HT-29 (cell line): ENCODE data around the gene CACHD1. TPM values are rescaled to one million over a fixed set of nuclear protein-coding genes. Genes with fewer than 3 reads are reported as not detected.

Source experiments
- DNase-seq: peaks from one replicate; pipeline ENCODE4 v3.0.0-alpha.2; 2015; ENCODE audit warnings: low spot score
- total RNA-seq: library from RNA; depleted of rRNA; stranded (reverse); fragments of >200 nt; shearing (Covaris generic); gene quantifications from 2 replicates; pipeline ENCODE4 v1.2.3, GENCODE V29; 2014

The CACHD1 gene
- total RNA-seq, 1 experiment from 2014 or later, result not detected

DNA sequence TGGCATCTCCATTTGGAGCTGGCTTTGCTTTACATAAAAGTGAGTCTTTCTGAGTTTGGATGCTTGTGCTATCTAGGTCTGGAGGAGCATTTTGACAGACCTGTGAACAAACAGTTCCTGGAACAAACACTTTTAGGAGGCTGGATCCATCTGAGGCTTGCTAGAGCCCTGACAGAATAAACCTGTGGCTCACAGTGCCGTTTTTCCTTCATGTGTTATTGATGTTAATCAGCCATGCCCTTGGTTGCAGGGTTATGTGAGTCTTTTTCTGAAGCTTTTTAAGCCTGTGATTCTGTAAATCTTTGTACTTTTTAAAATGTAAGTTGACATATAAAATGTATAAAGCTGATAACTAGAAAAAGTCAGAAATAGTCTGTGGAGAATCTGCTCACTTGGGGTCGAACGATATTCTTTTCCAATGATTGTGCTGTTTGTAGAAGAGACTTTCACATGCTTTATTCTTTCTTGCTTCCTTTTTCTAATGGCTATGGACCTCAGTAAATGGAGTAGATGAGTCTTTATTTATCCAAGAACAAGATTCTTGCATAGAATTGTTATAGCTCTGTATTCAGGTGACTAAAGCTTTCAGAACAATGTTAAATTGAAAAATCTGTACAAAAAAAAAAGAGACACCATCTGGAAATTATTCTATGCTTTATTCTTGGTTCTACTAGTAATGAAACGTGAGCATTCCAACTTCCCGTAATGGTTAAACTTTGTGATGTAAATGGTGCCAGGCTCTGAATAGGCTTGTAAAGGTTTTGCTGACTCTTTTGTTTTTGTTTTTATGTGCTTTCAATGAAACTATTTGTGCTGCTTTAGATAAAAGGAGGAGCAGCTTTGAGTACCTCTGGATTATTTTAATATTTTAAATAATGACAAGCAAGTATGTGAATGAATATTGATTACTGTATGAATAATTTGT is 53.7 kb downstream of the CACHD1 start:
- DNase-seq, result no peak

GRCh38 chr1:64524614-64525013 is 54.7 kb downstream of the CACHD1 start:
- DNase-seq, result no peak

DNA sequence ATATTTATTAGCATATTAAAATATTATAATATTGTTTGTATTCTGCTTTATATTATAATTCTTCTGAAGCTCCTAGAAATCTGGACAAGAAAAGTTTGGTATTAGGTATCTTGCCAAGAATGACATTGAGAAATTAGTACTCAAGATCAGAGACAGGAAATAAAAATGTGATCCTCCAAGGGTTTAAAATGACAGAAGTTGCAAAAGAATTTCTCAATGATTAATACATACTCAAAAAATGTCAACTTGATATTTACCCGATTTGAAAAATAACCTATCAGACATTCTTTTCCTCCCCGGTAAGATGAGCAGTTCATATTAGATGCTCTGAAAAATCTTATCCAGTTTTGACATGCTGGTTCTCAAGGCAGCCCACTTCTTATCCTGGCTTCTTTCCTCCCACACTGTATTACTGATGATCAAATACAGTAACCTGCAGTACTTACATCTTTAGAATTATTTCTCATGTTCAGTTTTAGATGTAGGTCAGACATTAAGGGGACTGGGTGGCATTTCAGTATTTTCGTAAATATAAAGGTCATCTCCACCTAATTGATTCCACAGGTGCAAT is 55.3 kb downstream of the CACHD1 start:
- no peak for DNase-seq

- DNase-seq, result no peak
Measured at GRCh38 chr1:64526312-64526711, 56.4 kb downstream of the CACHD1 start.

DNA sequence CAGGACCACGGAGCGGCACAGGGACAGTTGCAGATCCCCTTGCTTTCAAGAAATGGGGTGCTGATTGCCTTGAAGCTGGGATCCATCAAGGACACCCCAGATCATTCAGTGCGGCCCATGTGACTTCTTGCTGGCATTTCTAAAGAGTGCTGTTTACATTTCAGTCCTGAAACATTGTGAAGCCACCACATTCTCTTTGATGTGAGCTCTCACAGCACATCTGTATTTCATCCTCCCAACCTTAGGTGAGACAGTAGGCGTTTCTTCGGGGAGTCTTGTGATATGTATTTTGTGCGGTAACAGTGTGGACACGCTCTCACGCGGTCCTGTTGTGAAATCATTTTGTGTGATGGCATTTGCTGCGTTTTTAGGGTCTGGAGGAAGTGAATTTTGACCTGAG is 57.2 kb downstream of the CACHD1 start:
- DNase-seq, result no peak

- DNase-seq, result no peak
Measured at GRCh38 chr1:64527786-64528185, 57.9 kb downstream of the CACHD1 start.

DNA sequence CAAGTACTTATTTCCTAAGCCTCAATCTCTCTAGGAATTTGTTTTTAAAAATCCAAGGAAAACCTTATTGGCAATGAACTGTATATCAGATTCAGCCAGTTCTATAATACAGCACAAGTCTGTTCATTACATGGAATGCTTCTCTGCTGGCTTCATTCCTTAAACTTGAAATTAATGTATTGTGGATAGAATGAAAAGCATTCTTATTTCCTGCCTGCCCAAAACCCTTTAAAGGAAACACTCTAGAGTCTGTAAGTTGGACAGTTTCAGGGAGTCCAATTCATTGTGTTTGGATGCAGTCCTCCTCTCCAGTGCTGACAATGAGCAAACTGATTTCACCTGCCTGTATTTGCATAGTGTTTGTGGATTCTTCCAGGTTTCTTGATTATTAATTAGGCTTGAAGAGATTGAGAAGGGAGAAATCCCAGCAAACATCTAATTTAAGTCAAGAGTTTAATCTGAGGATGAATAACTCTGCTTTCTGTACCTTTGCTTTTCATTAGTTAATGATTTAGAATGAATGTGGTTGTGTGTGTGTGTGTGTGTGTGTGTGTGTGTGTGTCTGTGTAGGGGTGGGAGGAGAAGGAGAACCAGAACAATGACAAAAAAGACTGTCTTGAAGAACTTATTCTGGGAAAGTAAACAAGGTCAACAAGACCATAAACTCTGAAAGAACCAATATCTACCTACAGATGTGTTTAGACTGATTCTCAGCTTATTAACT is 61.2 kb downstream of the CACHD1 start:
- no peak for DNase-seq

DNA sequence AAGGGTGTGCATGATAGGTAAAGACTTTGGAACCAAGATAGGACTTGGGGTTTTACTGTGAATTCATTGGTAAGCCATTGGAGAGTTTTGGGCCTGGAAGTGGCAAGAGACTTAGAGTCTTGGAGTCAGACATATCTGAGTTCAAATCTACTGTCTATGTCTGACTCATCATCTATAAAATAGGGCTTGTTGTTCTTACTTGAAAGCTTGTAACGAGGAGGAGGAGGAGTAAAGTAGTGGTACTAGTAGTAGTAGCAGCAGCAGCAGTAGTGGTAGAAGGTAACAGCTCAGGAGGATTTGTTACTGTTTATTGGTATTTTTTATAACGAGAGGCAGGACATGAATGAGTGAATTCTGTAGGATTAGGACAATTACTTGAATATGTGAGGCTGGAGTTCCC is 62.7 kb downstream of the CACHD1 start:
- no peak for DNase-seq

DNA sequence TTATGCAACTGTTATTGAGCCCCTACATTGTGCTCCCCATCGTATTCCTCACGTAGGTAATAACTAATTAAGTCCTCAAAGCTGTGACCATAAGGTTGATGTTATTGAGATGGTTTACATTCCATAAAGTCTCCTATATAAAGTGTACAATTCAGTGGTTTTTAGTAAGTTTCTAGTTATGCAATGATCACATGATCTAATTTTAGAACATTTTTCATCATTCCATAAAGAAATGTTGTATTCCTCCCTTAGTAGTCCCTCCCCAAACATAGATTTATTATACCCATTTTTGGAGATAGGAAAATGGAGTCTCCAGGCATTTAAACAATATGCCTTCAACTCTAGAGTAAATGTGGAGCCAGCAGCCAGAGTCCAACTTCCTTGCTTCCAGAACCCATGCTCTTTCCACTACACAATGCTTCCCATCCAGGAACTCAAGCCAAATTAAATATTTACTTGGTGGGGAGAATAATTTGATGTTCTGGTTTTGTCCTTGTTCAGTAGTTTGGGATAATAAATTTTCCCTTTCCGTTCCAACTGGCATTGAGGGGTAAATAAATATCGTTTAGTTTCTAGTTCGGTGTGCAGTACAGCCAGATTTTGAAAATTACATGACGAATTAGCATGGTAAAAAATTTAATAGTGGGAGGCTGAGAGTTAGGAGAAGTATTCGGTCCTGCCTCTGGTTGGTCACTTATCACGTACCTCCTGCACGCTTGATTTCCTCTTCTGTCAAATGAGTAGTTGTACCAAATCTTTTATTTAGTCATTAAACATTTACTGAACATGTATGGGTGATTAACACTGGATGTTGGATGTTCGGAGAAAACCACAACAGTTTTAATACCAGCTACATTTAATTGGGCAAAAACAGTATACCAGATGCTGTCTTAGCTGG is 66.3 kb downstream of the CACHD1 start:
- no peak for DNase-seq

DNA sequence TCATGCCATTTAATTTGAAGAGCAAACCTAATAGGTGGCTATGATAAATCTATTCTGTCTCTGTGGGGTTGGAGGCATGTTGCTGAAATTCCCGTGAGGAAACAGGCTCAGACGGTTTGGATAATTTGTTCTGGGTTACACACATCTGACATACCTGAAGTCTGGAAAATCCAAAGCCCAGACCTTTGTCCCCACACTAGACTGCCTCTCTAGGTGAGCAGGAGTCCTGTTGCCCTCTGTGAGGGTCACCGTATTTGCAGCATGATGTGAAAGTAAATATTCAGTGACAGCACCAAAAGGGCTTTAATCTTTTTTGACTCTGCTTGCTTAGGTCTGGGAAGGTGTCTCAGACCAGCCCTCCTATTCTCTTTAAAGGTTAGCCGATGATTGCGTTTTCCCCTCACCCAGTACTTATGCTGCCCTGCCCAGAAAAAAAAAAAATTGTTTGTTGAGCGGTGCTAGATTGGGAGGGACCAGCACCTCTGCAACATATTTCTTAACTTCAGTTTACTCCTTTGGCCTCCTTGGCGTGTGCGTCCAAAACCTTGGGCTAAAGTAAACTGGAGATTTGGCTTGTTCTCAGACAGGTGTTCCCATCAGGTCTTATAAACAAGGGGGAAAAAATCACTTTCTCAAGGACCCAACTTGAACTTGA is 67.0 kb downstream of the CACHD1 start:
- DNase-seq, result no peak

- DNase-seq, result no peak
Measured at GRCh38 chr1:64537942-64538341, 68.0 kb downstream of the CACHD1 start.

DNA sequence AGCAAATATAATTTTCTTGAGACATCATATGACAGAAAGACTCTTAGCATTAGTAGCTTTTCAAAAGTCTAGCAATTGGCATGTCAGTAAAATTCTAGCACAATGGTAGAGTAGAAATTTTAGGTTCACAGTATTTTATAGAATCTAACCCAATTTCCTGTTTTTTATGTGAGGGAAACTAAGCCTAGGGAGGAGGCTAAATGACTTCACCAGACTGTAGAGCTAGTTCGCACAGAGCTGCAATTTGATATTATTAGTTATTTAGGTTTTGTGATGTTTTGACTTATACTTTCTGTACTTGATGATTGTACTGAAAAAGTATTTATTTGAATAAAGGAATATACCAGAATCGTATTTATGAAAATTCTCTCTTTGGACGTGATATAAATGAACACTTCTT is 68.5 kb downstream of the CACHD1 start:
- DNase-seq, result no peak

- DNase-seq, result no peak
Measured at GRCh38 chr1:64539289-64539688, 69.4 kb downstream of the CACHD1 start.

- no peak for DNase-seq
Measured at GRCh38 chr1:64539781-64540218, 69.9 kb downstream of the CACHD1 start.

GRCh38 chr1:64540265-64540791 is 70.4 kb downstream of the CACHD1 start:
- DNase-seq, result no peak

DNA sequence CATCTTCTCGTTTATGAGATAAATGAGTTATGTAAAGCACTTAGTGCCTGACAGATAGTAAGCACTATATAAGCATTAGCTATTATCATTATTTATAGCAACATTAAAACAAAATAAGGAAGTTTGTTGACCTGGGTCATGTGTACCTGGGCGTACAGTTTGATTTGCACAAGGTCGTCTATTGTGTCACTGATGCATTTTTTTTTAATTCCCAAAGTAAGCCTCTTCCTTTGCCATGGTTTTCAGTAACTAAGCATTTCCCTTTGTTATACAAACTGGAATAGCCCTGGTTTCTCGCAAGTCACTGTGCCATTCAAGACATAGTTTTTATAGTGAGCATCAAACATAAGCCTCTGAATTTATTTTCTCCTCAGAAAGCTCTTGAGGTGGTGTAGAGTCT is 72.2 kb downstream of the CACHD1 start:
- DNase-seq, result no peak

DNA sequence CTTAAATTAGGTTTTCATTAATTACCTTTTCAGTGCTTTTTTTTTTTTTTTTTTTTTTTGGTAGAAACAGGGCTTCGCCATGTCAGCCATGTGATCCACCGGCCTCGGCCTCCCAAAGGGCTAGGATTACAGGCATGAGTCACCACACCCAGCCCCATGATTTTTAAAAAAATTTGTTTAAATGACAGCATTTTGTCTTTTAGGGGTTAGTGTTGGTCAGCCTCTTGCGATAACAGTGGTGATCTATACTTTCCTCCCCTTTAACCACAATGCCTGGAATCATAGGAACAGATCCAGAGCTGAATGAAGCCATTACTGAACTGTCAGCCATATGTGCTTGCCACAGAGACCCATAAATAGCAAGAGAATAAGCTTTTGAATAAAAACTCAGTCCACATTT is 73.9 kb downstream of the CACHD1 start:
- DNase-seq, result no peak

GRCh38 chr1:64545118-64545843 is 75.4 kb downstream of the CACHD1 start:
- no peak for DNase-seq

GRCh38 chr1:64546013-64546412 is 76.1 kb downstream of the CACHD1 start:
- DNase-seq, result no peak
